GM18502 (cell line): ENCODE results near the gene ABAT.

ENCODE experiments used
- ATAC-seq: cut with Tn5 transposase; IDR thresholded peaks from one replicate; pipeline ENCODE4 v1.9.1; 2021; ENCODE audit warnings: mild to moderate bottlenecking; ENCODE audit not compliant: unreplicated experiment, poor library complexity

Gene ABAT

GRCh38 chr16:8714807-8715206 is 40.4 kb downstream of the ABAT start:
- ATAC-seq = no peak

- no peak for ATAC-seq
Measured at GRCh38 chr16:8716052-8716451, 41.6 kb downstream of the ABAT start.

- no peak for ATAC-seq
Measured at GRCh38 chr16:8716592-8716991, 42.2 kb downstream of the ABAT start.

GRCh38 chr16:8717469-8717868 is 43.1 kb downstream of the ABAT start:
- no peak for ATAC-seq

GRCh38 chr16:8717892-8718415 is 43.5 kb downstream of the ABAT start:
- no peak for ATAC-seq

- ATAC-seq = no peak
Measured at GRCh38 chr16:8718851-8719680, 44.6 kb downstream of the ABAT start.

GRCh38 chr16:8720080-8720966 is 45.9 kb downstream of the ABAT start:
- no peak for ATAC-seq

- ATAC-seq = no peak
Measured at GRCh38 chr16:8720967-8721308, 46.5 kb downstream of the ABAT start.

GRCh38 chr16:8721336-8722024 is 47.1 kb downstream of the ABAT start:
- no peak for ATAC-seq

GRCh38 chr16:8722025-8722348 is 47.6 kb downstream of the ABAT start:
- no peak for ATAC-seq

- no peak for ATAC-seq
Measured at GRCh38 chr16:8725513-8726178, 51.2 kb downstream of the ABAT start.

GRCh38 chr16:8727131-8727806 is 52.9 kb downstream of the ABAT start:
- ATAC-seq = no peak

- no peak for ATAC-seq
Measured at GRCh38 chr16:8727857-8728618, 53.6 kb downstream of the ABAT start.

- ATAC-seq = no peak
Measured at GRCh38 chr16:8729779-8730334, 55.4 kb downstream of the ABAT start.

GRCh38 chr16:8730335-8730915 is 56.0 kb downstream of the ABAT start:
- ATAC-seq = no peak

GRCh38 chr16:8733849-8734540 is 59.6 kb downstream of the ABAT start:
- no peak for ATAC-seq

GRCh38 chr16:8735574-8735973 is 61.2 kb downstream of the ABAT start:
- ATAC-seq = no peak
